ENCODE results near the gene KLHL8.

DNA sequence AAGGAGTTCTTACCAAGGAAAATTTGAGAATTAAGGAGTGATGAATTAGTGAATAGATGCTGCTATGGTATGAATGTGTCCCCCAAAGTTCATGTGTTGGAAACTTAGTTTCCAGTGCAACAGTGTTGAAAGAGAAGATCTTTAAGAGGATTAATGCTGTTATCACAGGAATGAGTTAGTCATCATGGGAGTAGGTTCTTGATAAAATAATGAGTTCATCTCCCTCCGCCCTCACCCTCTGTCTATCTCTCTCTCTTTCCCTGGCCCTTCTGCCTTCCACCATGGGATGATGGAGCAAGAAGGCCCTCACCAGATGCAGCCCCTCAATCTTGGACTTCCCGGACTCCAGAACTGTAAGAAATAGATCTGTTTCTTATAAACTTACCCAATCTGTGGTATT is 38.3 kb upstream of the KLHL8 start:
- TF ChIP-seq, protein P1, sequence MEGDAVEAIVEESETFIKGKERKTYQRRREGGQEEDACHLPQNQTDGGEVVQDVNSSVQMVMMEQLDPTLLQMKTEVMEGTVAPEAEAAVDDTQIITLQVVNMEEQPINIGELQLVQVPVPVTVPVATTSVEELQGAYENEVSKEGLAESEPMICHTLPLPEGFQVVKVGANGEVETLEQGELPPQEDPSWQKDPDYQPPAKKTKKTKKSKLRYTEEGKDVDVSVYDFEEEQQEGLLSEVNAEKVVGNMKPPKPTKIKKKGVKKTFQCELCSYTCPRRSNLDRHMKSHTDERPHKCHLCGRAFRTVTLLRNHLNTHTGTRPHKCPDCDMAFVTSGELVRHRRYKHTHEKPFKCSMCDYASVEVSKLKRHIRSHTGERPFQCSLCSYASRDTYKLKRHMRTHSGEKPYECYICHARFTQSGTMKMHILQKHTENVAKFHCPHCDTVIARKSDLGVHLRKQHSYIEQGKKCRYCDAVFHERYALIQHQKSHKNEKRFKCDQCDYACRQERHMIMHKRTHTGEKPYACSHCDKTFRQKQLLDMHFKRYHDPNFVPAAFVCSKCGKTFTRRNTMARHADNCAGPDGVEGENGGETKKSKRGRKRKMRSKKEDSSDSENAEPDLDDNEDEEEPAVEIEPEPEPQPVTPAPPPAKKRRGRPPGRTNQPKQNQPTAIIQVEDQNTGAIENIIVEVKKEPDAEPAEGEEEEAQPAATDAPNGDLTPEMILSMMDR (IDR thresholded peaks at IDR 0.05) = no peak
- TF ChIP-seq EP300 (IDR thresholded peaks at IDR 0.05) (no peak), POLR2A (IDR thresholded peaks at IDR 0.05) (no peak)
